HG03457 (cell line): ENCODE data around the gene ZSCAN12.

ENCODE experiments used
- ATAC-seq: cut with Tn5 transposase; IDR thresholded peaks from one replicate; pipeline ENCODE4 v1.9.1; 2021; ENCODE audit warnings: moderate number of reproducible peaks; ENCODE audit not compliant: unreplicated experiment

Gene ZSCAN12

GRCh38 chr6:28333047-28333446 lies 66.5 kb downstream of the ZSCAN12 start:
- ATAC-seq = no peak

GRCh38 chr6:28330041-28330440 lies 69.5 kb downstream of the ZSCAN12 start:
- no peak for ATAC-seq
